Muscle of back (tissue), 11 donors: Measurements from ENCODE around the gene MVK. TPM values are rescaled to one million over a fixed set of nuclear protein-coding genes. Genes with fewer than 3 reads are reported as not detected.

Source experiments
- DNase-seq, 3 donors: peaks; one replicate each; pipeline versions ENCODE4 v3.0.0 to v3.0.0-alpha.2; 2013
- polyA plus RNA-seq, 10 donors: library from polyadenylated mRNA; unstranded; fragments of 120-200 nt; gene quantifications; one replicate each; pipeline ENCODE4 v1.2.1, GENCODE V29; 2013; ENCODE audit not compliant: insufficient read length in 10 of 10

The MVK gene
- polyA plus RNA-seq, 10 donors, result 11.3 to 18.0 (median 16.0) TPM

DNA sequence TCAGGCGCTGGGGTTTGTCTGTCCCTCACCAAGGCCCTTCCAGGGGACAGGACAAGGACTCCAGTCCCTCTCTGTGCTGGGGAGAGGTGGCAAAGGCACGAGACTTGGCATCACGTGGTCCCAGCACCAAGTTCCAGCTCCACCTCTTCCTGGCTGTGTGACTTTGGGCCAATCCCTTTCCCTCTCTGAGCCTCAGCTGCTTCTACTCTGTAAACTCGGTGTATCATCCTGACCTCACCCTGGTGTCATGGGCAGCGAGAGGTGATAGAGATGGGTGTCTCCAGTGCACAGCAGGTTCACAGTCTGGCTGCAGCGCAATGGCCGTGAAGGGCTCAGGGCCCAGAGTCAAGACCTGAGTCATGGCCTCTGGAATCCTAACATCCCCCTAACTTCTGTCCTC is 54.0 kb downstream of the MVK start:
- DNase-seq, result no peak

DNA sequence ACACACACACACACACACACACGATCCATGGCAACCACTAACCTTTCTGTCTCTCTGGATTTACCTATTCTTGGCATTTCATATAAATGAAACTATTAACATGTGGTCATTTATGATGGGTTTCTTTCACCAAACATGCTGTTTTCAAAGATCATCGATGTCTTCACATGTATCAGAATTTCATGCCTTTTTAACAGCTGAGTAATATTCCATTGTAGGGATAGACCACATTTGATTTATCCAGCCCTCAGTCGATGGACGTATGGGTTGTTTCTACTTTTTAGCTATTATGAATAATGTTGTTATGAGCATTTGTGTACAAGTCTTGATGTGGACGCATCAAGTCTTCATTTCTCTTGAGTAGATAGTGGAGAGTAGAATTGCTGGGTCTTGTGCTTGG is 56.5 kb downstream of the MVK start:
- DNase-seq, result no peak

DNA sequence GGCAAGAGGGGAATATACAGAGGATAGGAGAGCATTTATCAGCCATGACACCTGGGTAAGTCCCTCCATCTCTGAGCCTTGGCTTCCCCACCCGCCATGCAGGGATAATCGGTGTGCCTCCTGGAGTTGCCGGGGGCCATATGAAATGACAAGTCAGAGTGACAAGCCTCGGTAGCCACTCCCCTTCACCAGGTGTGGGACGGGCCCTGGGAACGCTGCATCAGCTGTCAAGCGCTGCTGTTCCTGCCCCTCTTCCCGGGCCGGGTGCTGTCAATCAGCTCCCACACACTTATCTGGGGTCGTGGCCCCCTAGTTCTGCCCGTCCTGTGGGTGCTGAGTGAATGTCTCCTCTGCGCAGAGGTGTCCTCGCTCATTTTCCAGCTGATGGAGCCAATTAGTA is 57.2 kb downstream of the MVK start:
- DNase-seq, result no peak

DNA sequence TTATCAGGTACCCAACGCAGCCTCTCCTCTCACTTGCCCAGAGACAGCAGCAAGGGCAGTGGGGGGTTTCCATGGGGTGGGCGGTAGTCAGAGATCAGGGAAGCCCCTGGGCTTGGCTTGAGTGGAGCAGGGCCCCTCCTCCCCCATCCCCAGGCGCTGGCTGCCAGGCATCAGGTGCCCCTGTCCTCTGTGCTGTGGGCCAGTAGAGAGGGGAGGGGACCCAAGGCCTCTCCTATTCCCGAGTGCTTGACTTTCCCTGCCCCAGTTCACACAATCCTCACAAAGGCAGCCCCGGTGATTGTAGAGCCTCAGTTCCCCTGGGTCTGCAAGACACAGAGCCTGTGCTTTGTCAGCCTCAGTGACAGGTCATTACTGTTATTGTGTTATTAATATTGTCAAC is 57.7 kb downstream of the MVK start:
- DNase-seq, result no peak

DNA sequence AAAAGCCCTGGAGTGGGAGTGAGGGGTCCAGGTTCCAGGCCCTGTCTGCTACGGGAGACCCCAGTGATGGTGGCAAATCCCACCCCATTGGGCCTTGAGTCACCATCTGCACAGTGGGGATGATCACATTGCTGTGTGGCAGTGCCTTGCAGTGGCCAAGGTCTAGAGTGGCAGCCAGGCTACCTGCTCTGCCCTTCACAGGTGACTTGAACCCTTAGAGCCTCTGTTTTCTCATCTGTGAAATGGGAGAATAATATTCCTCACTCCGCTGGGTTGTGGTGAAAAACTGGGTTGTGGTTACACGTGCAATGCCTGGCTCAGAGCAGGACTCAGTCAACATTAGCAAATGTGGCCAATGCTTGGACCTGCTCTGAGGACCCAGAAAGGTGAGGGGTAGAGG is 58.2 kb downstream of the MVK start:
- no peak for DNase-seq

DNA sequence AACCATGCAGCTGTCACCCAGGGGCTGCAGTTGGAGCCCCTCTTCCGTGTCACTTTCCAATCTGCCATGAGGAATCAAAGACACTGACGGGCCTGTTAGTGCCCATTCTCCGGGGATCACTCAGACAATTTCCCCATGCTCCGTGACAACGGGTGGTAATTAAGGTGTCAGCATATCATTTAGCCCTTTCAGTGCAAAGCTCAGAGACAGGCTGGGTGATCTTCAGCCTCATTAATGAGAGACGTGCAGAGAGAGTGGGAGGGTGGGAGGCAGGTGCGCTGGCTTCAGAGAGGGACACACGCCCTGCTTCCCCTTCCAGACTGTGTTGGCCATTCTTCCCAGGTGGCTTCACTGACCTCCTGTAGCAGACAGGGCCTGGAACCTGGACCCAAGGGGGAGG is 58.7 kb downstream of the MVK start:
- no peak for DNase-seq

DNA sequence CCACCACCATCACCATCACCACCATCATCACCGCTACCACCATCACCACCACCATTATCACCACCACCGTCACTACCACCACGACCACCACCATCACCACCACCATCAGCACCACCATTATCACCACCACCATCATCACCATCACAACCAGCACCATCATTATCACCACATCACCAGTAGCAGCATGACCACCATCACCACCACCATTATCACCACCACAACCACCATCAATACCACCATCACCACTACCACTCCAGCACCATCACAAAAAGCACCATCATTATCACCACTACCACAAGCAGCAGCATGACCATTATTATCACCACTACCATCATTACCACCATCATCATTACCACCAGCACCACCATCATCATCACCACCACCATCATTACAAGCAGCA is 62.1 kb downstream of the MVK start:
- DNase-seq, result no peak

DNA sequence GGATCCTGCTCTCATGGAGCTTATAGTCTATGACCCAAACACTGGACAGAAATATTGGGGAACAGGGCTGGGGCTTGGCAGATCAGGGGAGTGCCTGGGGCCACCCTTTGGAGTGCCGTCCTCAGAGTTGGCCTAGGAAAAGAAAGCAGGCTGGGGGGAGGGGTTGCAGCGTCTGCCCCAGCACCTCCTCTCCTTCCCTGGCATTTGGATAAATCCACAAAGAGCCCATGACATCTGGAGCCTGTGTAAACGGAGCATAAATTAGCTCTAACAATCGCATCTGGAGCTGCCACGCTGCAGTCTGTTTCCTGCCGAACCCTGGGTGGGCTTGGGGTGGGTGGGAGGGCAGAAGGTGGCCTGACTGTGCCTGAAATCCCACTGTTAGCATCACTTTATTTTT is 63.8 kb downstream of the MVK start:
- no peak for DNase-seq

DNA sequence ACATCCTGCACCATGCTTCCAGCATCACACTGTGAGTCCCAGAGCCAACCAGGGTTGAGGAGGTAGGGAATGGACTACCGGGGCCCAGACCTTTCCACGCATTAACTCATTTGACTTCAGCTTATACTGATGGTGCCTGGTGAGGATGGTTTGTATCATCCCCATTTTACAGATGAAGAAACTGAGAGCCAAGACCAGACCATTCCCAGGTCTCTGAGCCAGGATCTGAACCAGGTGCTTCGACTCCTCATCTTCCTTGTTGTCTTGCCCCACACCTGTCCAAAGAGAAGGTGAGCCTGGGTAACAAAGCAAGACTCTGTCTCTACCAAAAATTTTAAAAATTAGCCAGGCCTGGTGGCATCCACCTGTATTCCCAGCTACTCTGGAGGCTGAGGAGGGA is 64.4 kb downstream of the MVK start:
- DNase-seq, result no peak

DNA sequence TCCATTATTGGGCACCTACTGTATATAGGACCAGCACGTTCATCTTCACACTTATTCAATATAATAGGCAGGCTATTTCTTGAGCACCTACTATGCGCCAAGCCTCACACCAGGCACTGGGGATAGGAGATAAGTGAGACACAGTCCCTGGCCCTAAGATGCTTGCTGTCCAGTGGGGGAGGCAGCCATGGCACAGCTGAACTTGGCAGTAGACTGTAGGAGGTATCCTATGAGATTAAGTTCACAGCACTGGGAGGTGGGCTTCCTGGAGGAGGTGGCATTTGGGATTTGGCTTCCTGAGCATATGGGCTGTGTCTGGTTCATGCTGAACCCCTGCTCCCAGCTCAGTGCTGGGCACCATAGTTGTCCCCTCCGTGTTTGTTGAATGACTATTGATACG is 65.1 kb downstream of the MVK start:
- no peak for DNase-seq

DNA sequence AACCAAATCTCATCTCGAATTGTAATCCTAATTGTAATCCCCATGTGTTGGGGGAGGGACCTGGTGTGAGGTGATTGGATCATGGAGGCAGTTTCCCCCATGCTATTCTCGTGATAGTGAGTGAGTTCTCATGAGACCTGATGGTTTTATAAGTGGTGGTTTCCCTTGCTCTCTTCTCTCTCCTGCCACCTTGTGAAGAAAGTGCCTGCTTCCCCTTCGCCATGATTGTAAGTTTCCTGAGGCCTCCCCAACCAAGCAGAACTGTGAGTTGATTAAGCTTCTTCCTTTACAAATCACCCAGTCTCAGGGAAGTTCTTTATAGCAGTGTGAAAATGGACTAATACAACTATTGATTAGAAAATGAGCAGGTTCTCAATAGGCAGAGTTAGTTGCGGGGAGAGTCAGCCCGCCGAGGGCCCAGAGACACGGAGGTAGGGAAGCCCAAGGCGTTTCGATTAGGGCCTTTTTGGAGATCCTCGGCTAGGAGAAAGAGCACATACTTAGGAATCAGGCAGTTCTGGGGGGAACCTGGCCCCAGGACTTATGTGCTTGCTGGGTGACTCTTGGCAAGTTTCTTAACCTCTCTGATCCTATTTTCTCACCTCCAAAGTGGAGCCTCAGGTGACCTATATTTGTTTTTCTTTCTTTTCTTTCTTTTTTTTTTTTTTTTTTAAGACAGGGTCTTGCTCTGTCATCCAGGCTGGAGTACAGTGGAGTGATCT is 65.7 kb downstream of the MVK start:
- DNase-seq, result no peak

DNA sequence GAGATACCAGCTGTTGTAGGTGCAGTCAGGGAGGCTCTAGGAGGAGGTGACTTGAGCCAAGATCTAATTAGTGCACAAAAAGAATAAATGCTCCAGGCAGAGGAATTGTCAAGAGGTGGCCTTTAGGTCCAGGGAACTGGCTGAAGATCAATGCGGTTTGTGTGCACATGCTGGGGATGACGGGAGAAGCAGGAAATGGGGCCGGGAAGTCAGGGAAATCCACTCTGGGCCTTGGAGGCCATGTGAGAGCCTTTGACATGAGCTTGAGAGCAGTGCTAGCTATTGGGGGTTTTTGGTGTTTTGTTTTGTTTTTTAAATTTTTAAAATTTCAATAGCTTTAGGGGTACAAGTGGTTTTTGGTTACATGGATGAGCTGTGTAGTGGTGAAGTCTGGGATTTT is 67.4 kb downstream of the MVK start:
- DNase-seq, result no peak

DNA sequence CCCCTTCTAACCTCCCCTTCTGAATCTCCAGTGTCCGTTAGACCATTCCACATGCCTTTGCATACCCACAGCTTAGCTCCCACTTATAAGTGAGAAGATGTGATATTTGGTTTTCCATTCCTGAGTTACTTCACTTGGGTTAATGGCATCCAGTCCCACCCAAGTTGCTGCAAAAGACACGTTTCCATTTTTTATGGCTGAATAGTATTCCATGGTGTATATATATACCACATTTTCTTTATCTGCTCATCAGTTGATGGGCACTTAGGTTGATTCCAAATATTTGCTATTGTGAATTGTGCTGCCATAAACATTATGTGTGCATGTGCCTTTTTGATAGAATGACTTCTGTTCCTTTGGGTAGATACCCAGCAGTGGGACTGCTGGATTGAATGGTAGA is 67.8 kb downstream of the MVK start:
- DNase-seq, result no peak

DNA sequence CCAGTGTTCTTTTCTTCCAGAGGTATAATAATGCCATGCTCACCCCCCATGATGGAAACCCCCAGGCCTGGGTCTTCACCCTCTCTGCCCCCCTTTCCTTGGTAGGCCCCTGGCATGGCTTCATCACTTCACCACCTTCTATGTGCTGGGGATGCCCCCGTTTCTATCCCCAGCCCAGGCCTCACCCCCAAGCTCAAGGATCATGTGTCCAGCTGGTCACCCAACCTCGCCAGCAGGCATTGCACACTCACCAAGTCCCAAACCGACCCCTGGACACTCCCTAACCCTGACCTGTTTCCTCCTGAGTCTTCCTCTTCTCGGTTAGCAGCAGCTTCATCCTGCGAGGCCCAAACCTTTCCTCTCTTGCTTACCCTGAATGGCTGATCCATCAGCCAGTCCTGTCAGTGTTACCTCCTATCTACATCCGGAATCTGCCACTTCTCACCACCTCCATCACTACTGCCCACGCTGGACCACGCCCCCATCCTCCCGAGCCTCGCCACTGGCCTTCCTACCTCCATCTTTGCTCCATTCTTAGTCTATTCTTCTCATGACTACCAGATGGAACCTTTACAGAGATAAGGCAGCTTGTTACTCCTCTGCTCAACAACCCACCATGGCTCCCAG is 69.0 kb downstream of the MVK start:
- DNase-seq, result no peak

DNA sequence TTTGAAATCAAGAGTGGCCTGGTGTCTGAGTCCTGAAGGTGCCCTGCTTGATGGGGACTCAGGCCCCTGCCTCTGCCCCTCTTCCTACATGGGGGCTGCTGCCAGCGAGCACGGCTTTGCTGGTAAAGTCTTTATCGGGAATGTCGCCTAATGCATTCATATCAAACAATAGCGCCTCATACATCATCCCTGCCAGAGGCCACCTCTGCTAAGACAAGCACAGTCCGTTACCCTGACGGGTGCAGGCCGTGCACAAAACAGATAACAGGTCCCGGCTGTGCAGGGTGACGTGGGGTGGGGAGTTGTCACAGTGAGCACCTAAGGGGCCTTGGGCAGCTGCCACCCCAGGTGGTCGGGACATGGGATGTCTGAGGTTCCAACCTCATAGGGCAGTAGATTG is 71.6 kb downstream of the MVK start:
- no peak for DNase-seq

DNA sequence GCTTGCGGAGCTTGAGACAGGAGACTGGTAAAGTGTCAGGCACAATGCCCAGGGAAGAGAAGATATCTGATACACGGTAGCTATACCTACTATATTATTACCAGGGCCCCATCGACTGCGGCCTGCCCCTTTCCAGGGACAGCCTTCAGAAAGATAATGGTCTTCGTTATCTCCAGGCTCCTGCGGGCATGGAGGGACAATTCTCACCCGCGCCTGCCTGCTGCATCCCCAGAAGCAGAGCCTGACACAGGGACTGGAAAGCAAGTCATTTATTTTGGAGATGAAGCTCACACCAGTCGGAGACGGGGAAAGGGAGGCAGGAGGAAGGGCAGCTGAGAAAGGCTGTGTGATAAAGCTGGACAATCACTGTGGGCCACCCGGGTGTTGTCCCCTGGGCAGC is 72.1 kb downstream of the MVK start:
- DNase-seq, result no peak

Other genes with a start within 250 kb of the MVK start
- gene MYO1H, start 225.9 kb upstream of the MVK start, polyA plus RNA-seq, result under 1 TPM in 6 of 10 donors, not detected in 4; 0.11 to 0.48 (median 0.27) TPM
- gene KCTD10, start 96.5 kb upstream of the MVK start, polyA plus RNA-seq, result 10 to 100 TPM; 24.8 to 36.9 (median 33.0) TPM
- 10 to 100 TPM; 19.5 to 28.9 (median 24.4) TPM for gene UBE3B, start 96.2 kb upstream of the MVK start, polyA plus RNA-seq
- 10 to 100 TPM; 17.7 to 32.5 (median 25.1) TPM for gene MMAB, start 290 bp upstream of the MVK start, polyA plus RNA-seq
- 1 to 10 TPM; 4.6 to 8.1 (median 6.4) TPM for gene FAM222A, start 140.0 kb downstream of the MVK start, polyA plus RNA-seq